Measurements from ENCODE around the gene RALGPS1.
"Not testable (repeated sequence)": the region's sequence is repeated elsewhere in the genome, so short reads cannot be mapped to it uniquely, and the experiment has no call there.

The RALGPS1 gene

GRCh38 chr9:127165116-127165515 is 250.5 kb downstream of the RALGPS1 start:
- no peak for DNase-seq

GRCh38 chr9:127166111-127166510 is 251.5 kb downstream of the RALGPS1 start:
- no peak for DNase-seq

DNA sequence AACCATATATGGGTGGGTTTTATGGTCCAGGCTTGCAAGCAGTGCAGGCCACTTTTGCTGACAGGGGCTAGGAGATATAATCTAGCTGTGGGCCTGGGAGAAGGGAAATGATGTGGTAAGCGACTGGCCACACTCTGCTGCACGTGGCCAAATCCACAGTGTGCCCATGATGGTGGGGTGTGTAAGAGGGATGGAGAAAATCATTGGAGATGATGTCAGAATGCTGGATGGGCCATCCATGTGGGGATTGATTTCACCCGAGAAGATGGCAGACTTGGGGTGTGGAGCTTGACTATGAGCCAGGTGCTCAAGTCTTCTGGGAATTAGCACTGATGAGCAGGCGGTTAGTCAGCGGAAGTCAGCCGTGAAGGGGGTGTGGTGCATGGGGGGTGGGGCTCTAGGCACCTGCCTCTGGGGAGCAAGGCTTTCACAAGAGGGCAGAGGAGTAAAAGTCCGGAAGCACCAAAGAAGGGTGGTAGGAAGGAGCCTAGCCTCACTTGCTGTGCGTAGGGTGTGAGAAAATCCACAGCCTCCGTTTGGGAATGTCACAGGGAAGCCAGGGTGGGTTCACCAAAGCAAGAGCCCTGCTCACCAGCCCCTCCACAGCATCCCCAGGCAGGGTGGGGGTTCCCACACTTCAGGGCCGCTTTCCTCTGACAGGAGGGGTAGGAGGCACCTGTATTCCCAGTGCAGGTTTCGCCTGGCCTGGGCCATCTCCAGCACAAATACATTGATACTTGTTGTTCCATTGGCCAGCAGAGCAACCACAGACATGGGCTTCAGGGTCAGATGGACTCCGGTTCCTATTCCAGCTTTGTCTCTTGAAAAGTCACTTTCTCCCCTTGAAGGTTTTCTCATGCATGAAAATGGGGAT is 252.3 kb downstream of the RALGPS1 start:
- no peak for DNase-seq

DNA sequence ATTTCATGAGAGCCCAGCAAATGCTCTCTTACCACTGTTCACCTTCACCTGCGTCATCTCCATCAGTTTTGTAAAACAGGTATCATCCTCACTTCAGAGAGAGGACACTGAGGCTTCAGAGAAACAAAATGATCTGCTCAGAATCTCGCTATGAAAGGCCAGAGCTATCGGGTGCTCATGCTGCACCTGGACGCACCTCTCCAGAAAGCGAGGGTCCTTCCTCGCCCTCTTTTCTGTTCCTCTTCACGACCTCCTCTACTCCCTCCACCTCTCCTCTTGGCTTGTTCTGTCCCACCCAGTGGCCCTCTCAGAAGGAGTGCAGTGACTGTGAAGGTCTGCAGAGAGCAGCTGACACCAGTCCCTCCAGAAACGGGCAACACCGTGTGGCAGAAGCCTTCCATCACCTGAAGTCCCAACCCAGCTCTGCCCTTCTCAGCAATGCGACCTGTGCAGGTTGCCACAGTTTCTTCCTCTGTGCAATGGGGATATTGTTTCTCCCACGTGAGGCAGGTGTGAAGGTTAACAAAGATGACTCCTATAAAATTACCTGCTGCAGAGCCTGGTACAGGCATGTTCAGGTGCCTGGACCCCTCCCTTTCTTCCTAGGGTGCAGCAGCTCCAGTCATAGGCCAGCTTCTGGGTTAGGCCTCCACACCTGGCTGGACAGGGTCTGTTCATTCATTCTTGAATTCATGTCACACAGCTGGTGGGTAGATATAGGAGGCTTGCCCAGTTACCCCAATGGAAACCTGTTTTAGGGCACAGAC is 253.2 kb downstream of the RALGPS1 start:
- no peak for DNase-seq

- DNase-seq, result no peak
Measured at GRCh38 chr9:127168756-127169574, 254.4 kb downstream of the RALGPS1 start.

DNA sequence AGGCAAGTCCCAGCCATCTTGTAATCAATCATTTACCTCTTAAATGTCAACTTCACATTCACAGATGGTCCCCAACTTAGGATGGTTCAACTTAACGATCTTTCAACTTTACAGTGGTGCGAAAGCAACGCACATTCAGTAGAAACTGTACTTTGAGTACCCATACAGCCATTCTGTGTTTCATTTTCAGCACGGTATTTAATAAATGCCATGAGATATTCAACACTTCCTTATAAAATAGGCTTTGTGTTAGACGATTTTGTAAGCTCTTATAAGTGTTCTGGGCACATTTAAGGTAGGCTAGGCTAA is 254.9 kb downstream of the RALGPS1 start:
- DNase-seq, result no peak

- DNase-seq, result no peak
Measured at GRCh38 chr9:127170103-127170502, 255.5 kb downstream of the RALGPS1 start.

- DNase-seq, result no peak
Measured at GRCh38 chr9:127170652-127171051, 256.1 kb downstream of the RALGPS1 start.

GRCh38 chr9:127171348-127171747 is 256.8 kb downstream of the RALGPS1 start:
- DNase-seq, result not testable (repeated sequence)

DNA sequence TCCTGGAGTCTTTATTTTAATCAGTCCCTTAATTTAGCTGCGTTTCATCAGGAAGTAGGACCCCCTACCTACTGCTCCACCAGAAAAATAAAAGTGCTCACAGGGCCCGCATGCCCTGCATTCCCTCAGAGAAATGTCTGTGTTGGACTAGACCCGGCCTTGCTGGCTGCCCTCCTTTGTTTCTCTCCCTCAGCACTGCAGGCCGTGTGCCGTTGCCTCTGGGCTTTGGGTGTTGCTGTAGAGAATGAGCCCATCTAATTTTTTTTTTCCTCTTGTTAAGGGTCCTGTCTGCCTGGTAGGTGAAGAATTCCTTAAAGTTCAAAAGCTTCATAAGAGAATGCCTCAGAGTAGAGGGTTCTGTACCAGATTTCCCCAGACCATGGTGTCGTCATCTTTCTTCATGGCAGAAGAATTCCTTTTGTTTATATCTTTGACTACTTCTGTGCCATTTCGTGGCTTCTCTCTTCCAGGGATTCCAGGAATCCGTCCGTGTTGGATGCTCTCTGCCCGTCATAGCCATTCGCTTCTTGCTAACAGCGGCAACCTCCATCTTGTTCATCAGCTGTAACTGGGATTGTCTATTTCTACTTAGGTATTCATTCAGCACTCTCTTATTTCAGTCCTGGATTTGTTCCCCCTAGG is 257.6 kb downstream of the RALGPS1 start:
- no peak for DNase-seq

DNA sequence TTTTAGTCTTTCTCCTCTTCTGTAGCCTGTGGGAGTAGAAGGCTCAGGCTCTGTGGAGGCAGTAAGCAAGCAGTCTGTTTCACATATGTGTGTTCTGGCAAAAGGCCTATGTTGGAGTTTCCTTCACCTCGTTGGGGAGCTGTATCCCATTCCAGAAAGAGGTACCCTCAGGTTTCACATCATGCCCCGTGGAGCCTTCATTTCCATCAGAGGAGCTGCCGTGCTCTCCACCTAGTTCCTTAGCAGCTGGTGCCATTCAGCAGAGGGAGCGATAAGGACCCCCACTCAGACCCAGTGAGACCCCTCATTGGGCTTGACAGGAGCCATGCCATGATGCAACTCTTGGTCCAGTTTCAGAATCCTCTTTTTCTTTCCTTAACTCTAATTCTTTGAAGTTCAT is 258.5 kb downstream of the RALGPS1 start:
- no peak for DNase-seq

DNA sequence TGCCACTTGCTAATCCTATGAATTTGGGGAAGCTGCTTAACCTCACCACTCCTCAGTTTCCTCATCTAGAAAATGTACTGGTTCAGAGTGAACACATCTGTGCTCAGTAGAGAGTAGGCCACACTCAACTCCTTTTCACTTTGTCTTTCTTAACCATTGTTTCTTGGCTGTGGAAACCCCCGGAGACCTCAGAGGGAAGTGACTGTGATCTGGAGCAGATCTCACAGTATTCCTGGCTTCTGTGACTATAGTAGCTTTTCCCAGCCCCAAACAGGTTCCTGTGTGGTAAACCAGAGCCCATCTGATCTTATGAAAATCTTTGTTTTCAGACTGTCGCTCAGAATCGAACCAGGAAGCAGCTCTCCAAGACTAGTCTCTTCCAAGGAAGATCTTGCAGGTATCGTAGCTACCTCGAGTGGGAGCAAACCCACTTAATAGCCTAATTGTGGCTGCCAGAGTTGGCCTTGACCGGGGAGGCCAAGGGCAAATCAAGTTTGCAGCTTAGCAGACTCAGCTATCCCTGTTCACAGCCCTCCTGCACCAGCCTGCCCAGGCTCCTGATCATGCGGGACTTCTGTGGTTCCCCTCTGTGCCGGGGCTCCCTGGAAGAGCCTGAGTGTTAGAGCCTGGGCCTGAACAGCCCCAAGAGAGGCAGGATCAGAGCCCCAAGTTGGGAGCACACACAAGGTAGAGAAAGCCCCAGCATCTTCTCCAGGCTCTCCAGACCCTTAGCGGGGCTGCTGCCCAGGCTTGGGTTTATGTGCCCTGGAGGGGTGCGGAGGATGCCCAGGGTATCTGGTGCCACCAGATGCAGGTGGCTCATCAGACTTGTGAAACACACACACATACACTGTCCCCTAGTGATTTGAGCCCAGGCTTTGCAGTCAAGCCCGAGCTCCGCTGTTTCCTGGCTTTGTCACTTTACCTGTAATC is 260.1 kb downstream of the RALGPS1 start:
- DNase-seq, result no peak

- no peak for DNase-seq
Measured at GRCh38 chr9:127175319-127175715, 260.7 kb downstream of the RALGPS1 start.

GRCh38 chr9:127175764-127176163 is 261.2 kb downstream of the RALGPS1 start:
- no peak for DNase-seq

DNA sequence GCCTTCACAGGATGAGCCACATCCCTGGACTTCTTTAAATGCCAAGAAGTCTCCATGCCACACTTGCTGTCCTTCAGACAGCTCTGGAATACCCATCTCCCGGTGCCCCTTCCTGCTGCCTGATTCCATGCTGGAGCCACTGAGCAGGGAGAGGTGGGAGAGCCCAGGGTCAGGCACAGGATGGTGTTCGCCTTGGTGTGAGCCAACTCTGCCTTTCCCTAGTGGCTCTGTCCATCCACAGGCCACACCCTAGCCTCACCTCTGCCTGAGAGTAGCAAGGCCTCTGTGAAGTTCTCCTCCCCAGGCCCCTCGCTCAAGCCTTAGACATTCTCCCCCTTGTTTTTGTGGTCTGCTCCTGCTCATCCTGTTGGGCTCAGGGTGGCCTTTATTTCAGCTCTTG is 262.0 kb downstream of the RALGPS1 start:
- no peak for DNase-seq

- DNase-seq, result no peak
Measured at GRCh38 chr9:127177231-127177630, 262.6 kb downstream of the RALGPS1 start.

GRCh38 chr9:127177665-127178265 is 263.2 kb downstream of the RALGPS1 start:
- no peak for DNase-seq

GRCh38 chr9:127178686-127179632 is 264.4 kb downstream of the RALGPS1 start:
- DNase-seq, result no peak

GRCh38 chr9:127179633-127180441 is 265.3 kb downstream of the RALGPS1 start:
- DNase-seq, result no peak

Data from activated T-cell treated with anti-CD3 and anti-CD28 coated beads, Interleukin-2, amount 50 U/mL, for 1 hour (primary cell).